GDM1 (cell line): Measurements from ENCODE around the gene SYT2.
"Not testable (repeated sequence)": the region's sequence is repeated elsewhere in the genome, so short reads cannot be mapped to it uniquely, and the experiment has no call there.

Experiments
- DNase-seq: peaks from one replicate; lab custom pipeline; 2025; lab: John Stamatoyannopoulos, UW

Gene SYT2

GRCh38 chr1:202710070-202711045, at the start of gene SYT2:
Gene SYT2, minus strand, starts transcription at chr1:202710454. Its CDS starts 104,682 bp downstream, at chr1:202605772.
- DNase-seq, result no peak

GRCh38 chr1:202756391-202756790, 46.1 kb upstream of the SYT2 start:
- no peak for DNase-seq

- no peak for DNase-seq
Measured at GRCh38 chr1:202754293-202754692, 44.0 kb upstream of the SYT2 start.

- DNase-seq, result no peak
Measured at GRCh38 chr1:202752774-202753173, 42.5 kb upstream of the SYT2 start.

GRCh38 chr1:202750761-202751160, 40.5 kb upstream of the SYT2 start:
- no peak for DNase-seq

- DNase-seq, result no peak
Measured at GRCh38 chr1:202750024-202750423, 39.8 kb upstream of the SYT2 start.

GRCh38 chr1:202745323-202745888, 35.2 kb upstream of the SYT2 start:
- no peak for DNase-seq

- not testable (repeated sequence) for DNase-seq
Measured at GRCh38 chr1:202744770-202745169, 34.5 kb upstream of the SYT2 start.

GRCh38 chr1:202742496-202742895, 32.2 kb upstream of the SYT2 start:
- DNase-seq, result no peak

GRCh38 chr1:202733251-202733650, 23.0 kb upstream of the SYT2 start:
- no peak for DNase-seq

GRCh38 chr1:202728951-202729350, 18.7 kb upstream of the SYT2 start:
- DNase-seq, result no peak

- DNase-seq, result no peak
Measured at GRCh38 chr1:202725526-202725925, 15.3 kb upstream of the SYT2 start.

- no peak for DNase-seq
Measured at GRCh38 chr1:202723708-202724107, 13.5 kb upstream of the SYT2 start.

GRCh38 chr1:202723046-202723445, 12.8 kb upstream of the SYT2 start:
- not testable (repeated sequence) for DNase-seq

- DNase-seq, result no peak
Measured at GRCh38 chr1:202716654-202717053, 6.4 kb upstream of the SYT2 start.

- DNase-seq, result not testable (repeated sequence)
Measured at GRCh38 chr1:202714202-202714601, 3.9 kb upstream of the SYT2 start.

GRCh38 chr1:202713110-202713509, 2.9 kb upstream of the SYT2 start:
- no peak for DNase-seq

GRCh38 chr1:202711949-202712635, 1.8 kb upstream of the SYT2 start:
- DNase-seq, result no peak

- no peak for DNase-seq
Measured at GRCh38 chr1:202709276-202710041, 795 bp downstream of the SYT2 start.

GRCh38 chr1:202708456-202709275, 1.6 kb downstream of the SYT2 start:
- DNase-seq, result no peak

GRCh38 chr1:202706851-202707250, 3.4 kb downstream of the SYT2 start:
- no peak for DNase-seq
